Measurements from ENCODE around the gene RAPGEF2.

DNA sequence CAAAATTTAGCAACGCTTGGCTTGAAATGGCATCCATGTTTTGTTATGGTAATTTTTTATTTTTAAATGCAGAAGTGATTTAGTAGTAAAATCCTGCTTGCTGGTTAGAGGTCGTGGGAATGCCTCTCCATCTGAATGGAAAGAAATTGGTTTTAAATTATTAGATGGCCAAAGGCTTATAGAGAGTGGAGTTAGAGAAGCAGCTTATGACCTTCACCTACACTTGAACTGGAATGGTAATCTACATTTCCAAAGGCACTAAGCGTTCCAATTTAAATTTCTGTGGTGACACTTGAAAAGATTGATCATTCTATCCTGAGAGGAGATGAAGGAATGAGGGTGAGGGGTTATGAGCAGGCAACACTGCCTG, 280.7 kb downstream of the RAPGEF2 start:
- TF ChIP-seq, protein P1, sequence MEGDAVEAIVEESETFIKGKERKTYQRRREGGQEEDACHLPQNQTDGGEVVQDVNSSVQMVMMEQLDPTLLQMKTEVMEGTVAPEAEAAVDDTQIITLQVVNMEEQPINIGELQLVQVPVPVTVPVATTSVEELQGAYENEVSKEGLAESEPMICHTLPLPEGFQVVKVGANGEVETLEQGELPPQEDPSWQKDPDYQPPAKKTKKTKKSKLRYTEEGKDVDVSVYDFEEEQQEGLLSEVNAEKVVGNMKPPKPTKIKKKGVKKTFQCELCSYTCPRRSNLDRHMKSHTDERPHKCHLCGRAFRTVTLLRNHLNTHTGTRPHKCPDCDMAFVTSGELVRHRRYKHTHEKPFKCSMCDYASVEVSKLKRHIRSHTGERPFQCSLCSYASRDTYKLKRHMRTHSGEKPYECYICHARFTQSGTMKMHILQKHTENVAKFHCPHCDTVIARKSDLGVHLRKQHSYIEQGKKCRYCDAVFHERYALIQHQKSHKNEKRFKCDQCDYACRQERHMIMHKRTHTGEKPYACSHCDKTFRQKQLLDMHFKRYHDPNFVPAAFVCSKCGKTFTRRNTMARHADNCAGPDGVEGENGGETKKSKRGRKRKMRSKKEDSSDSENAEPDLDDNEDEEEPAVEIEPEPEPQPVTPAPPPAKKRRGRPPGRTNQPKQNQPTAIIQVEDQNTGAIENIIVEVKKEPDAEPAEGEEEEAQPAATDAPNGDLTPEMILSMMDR (IDR thresholded peaks at IDR 0.05; ENCODE audit: low read depth, low read length): no peak
- TF ChIP-seq, protein P2, sequence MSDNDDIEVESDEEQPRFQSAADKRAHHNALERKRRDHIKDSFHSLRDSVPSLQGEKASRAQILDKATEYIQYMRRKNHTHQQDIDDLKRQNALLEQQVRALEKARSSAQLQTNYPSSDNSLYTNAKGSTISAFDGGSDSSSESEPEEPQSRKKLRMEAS (IDR thresholded peaks at IDR 0.05; ENCODE audit: low read depth, low read length): no peak
- TF ChIP-seq POLR2A (IDR thresholded peaks at IDR 0.05; ENCODE audit: extremely low read depth, insufficient read length): no peak
- no peak for TF ChIP-seq MYC (IDR thresholded peaks at IDR 0.05; ENCODE audit: low read depth, low read length)

All from NB4 (cell line).